A204.1 (cell line): Measurements from ENCODE around the gene TNP2.

Source experiments
- FAIRE-seq: peaks from 2 replicates; lab custom pipeline; 2012; peaks lifted over from hg19 to GRCh38; lab: Jason Lieb, UNC

Gene TNP2

DNA sequence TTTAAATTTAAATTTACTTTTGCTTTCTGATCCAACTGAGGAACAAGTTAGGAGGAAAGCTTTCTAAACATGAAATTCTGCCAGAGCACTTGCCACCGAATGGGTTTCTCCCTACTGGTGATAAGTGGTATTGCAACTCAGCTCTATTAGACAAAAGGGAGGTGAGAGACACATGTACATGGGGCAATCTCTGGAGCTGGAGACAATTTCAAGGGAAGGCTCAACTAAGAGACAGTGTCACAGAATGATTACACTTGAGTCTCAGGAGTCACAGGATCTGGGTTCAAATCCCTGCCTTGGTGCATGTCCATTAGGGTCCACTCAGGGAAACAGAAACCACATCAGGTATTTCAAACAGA lies 50.5 kb downstream of the TNP2 start:
- FAIRE-seq = no peak
